NCI-H187 treated with DMSO at 0.1 percent for 48 hours (cell line): Measurements from ENCODE around the gene ABCA13.

ENCODE experiments used
- DNase-seq: peaks from one replicate; lab custom pipeline; 2025; lab: John Stamatoyannopoulos, UW

ABCA13 gene

GRCh38 chr7:48518092-48518491, 346.8 kb downstream of the ABCA13 start:
- DNase-seq = no peak

GRCh38 chr7:48522692-48523091, 351.4 kb downstream of the ABCA13 start:
- no peak for DNase-seq

GRCh38 chr7:48525736-48526732, 354.8 kb downstream of the ABCA13 start:
- no peak for DNase-seq

GRCh38 chr7:48528646-48529045, 357.4 kb downstream of the ABCA13 start:
- DNase-seq = no peak

GRCh38 chr7:48537561-48537960, 366.3 kb downstream of the ABCA13 start:
- no peak for DNase-seq

GRCh38 chr7:48540746-48541145, 369.5 kb downstream of the ABCA13 start:
- no peak for DNase-seq

GRCh38 chr7:48548667-48549066, 377.4 kb downstream of the ABCA13 start:
- no peak for DNase-seq

- no peak for DNase-seq
Measured at GRCh38 chr7:48551652-48552051, 380.4 kb downstream of the ABCA13 start.

- DNase-seq = no peak
Measured at GRCh38 chr7:48563334-48563733, 392.1 kb downstream of the ABCA13 start.

- no peak for DNase-seq
Measured at GRCh38 chr7:48575516-48575915, 404.3 kb downstream of the ABCA13 start.

GRCh38 chr7:48587475-48587874, 416.2 kb downstream of the ABCA13 start:
- no peak for DNase-seq

GRCh38 chr7:48594349-48594748, 423.1 kb downstream of the ABCA13 start:
- DNase-seq = no peak

GRCh38 chr7:48595756-48596155, 424.5 kb downstream of the ABCA13 start:
- DNase-seq = no peak

GRCh38 chr7:48610705-48611104, 439.4 kb downstream of the ABCA13 start:
- DNase-seq = no peak

- no peak for DNase-seq
Measured at GRCh38 chr7:48611993-48612392, 440.7 kb downstream of the ABCA13 start.

- no peak for DNase-seq
Measured at GRCh38 chr7:48617508-48617907, 446.2 kb downstream of the ABCA13 start.

GRCh38 chr7:48617993-48618392, 446.7 kb downstream of the ABCA13 start:
- no peak for DNase-seq

GRCh38 chr7:48621076-48621475, 449.8 kb downstream of the ABCA13 start:
- no peak for DNase-seq

- no peak for DNase-seq
Measured at GRCh38 chr7:48627164-48627563, 455.9 kb downstream of the ABCA13 start.

GRCh38 chr7:48628793-48629349, 457.6 kb downstream of the ABCA13 start:
- no peak for DNase-seq

GRCh38 chr7:48634116-48634632, 462.9 kb downstream of the ABCA13 start:
- no peak for DNase-seq

GRCh38 chr7:48635796-48636195, 464.5 kb downstream of the ABCA13 start:
- no peak for DNase-seq

- no peak for DNase-seq
Measured at GRCh38 chr7:48636391-48637015, 465.2 kb downstream of the ABCA13 start.
